Activated CD4-positive, alpha-beta T cell treated with anti-CD3 and anti-CD28 coated beads for 36 hours (primary cell): Measurements from ENCODE around the gene MTA3. TPM values are rescaled to one million over a fixed set of nuclear protein-coding genes. Genes with fewer than 3 reads are reported as not detected.

ENCODE experiments used
- ATAC-seq: fragments of 200-7000 bp; cut with Tn5 transposase; one replicate; pipeline ENCODE4 v1.10.0; 2021; ENCODE audit warnings: mild to moderate bottlenecking, moderate library complexity
- CTCF ChIA-PET: fragments of 350-600 bp; sonication (Branson Sonifier 250); formaldehyde crosslinking; loops from one replicate; lab custom pipeline; 2021; ENCODE audit warnings: antibody characterized with exemption; lab: Charles Lee
- POLR2A ChIA-PET: fragments of 350-600 bp; sonication (Branson Sonifier 250); formaldehyde crosslinking; loops from one replicate; lab custom pipeline; 2021; ENCODE audit warnings: antibody characterized with exemption, inconsistent platforms; lab: Charles Lee
- DNase-seq: peaks from one replicate; pipeline ENCODE4 v3.0.0-alpha.2; 2020
- H3K27ac Mint-ChIP-seq: one replicate; pipeline ENCODE4 v1.8.0; 2021; ENCODE audit warnings: mixed read lengths
- H3K27me3 Mint-ChIP-seq: one replicate; pipeline ENCODE4 v1.8.0; 2021; ENCODE audit warnings: mixed read lengths
- H3K36me3 Mint-ChIP-seq: one replicate; pipeline ENCODE4 v1.8.0; 2021; ENCODE audit warnings: low read depth, mixed read lengths
- H3K4me1 Mint-ChIP-seq: one replicate; pipeline ENCODE4 v1.8.0; 2021; ENCODE audit warnings: mixed read lengths
- H3K4me3 Mint-ChIP-seq: one replicate; pipeline ENCODE4 v1.8.0; 2021; ENCODE audit warnings: mild to moderate bottlenecking, moderate library complexity, mixed read lengths
- H3K9me3 Mint-ChIP-seq: one replicate; pipeline ENCODE4 v1.8.0; 2021; ENCODE audit warnings: low read depth, mixed read lengths
- intact Hi-C, 2 experiments: fragments of 100-400 bp; cut with DNase I in 1 of 2; cut with micrococcal nuclease in 1 of 2; formaldehyde crosslinking; loops; one replicate each; pipeline versions ENCODE4 v1.14.2 to v1.15.1; 2022 to 2024; cut with DNase I, micrococcal nuclease
- total RNA-seq, 2 experiments: library from RNA; stranded (reverse); gene quantifications; one replicate each; pipeline ENCODE4 v1.2.3, GENCODE V29; 2021

Gene MTA3
- total RNA-seq, 2 experiments from 2014 or later, result 45.0 to 58.6 TPM

GRCh38 chr2:42771546-42772153, 203.2 kb downstream of the MTA3 start:
- peaks cover 14% of the 10 kb centered on the region for H3K4me1 Mint-ChIP-seq
- no peak overlapping the region for H3K4me3 Mint-ChIP-seq
- CTCF ChIA-PET, result no interaction called here
- H3K9me3 Mint-ChIP-seq, result no peaks in the 10 kb centered on the region
- intact Hi-C loops, result no loop called here
- no peaks in the 10 kb centered on the region for H3K36me3 Mint-ChIP-seq
- no peak for DNase-seq
- no peak for ATAC-seq
- POLR2A ChIA-PET, result interaction anchor here (0.7 kb wide), 1 partner anchor 178 kb away, joined by 3 read pairs; no protein-coding TSS in a partner anchor
- no peaks in the 10 kb centered on the region for H3K27me3 Mint-ChIP-seq
- H3K27ac Mint-ChIP-seq, result no peak overlapping the region

GRCh38 chr2:42775186-42775585, 206.8 kb downstream of the MTA3 start:
- DNase-seq (no peak), ATAC-seq (no peak)
- Mint-ChIP-seq H3K9me3 (peaks cover 4% of the 10 kb centered on the region), H3K27ac (no peak overlapping the region), H3K27me3 (no peaks in the 10 kb centered on the region), H3K4me3 (no peak overlapping the region), H3K36me3 (peaks cover 3% of the 10 kb centered on the region), H3K4me1 (peaks cover 16% of the 10 kb centered on the region)
- ChIA-PET POLR2A (no interaction called here), CTCF (no interaction called here)
- intact Hi-C loops, result no loop called here

- Mint-ChIP-seq H3K4me1 (peaks cover 16% of the 10 kb centered on the region), H3K4me3 (no peak overlapping the region)
- POLR2A ChIA-PET, result no interaction called here
Observed at GRCh38 chr2:42775810-42776209, 207.4 kb downstream of the MTA3 start.

GRCh38 chr2:42777883-42778805, 209.7 kb downstream of the MTA3 start:
- H3K9me3 Mint-ChIP-seq, result peaks cover 7% of the 10 kb centered on the region
- ChIA-PET CTCF (interaction anchor here (0.6 to 1.1 kb wide), 4 partner anchors 15 to 550 kb away, joined by 3 read pairs; no protein-coding TSS in a partner anchor), POLR2A (no interaction called here)
- ATAC-seq (no peak), DNase-seq (no peak)
- H3K36me3 Mint-ChIP-seq, result peaks cover 5% of the 10 kb centered on the region
- no peak overlapping the region for H3K4me3 Mint-ChIP-seq
- no peaks in the 10 kb centered on the region for H3K27me3 Mint-ChIP-seq
- H3K4me1 Mint-ChIP-seq, result peaks cover 16% of the 10 kb centered on the region
- H3K27ac Mint-ChIP-seq, result no peak overlapping the region
- intact Hi-C loops, result no loop called here

More at GRCh38 chr2:42775810-42776209, 207.4 kb downstream of the MTA3 start:
- intact Hi-C loops, result no loop called here
- DNase-seq, result no peak
- ATAC-seq, result no peak
- H3K9me3 Mint-ChIP-seq, result peaks cover 4% of the 10 kb centered on the region
- H3K27ac Mint-ChIP-seq, result no peak overlapping the region
- CTCF ChIA-PET, result interaction anchor here (0.6 kb wide), 1 partner anchor 346 kb away, joined by 3 read pairs; no protein-coding TSS in a partner anchor
- H3K36me3 Mint-ChIP-seq, result peaks cover 3% of the 10 kb centered on the region
- H3K27me3 Mint-ChIP-seq, result no peaks in the 10 kb centered on the region

- Mint-ChIP-seq H3K36me3 (peaks cover 5% of the 10 kb centered on the region), H3K4me1 (peaks cover 5% of the 10 kb centered on the region), H3K4me3 (no peak overlapping the region), H3K9me3 (peaks cover 7% of the 10 kb centered on the region), H3K27ac (no peak overlapping the region), H3K27me3 (no peaks in the 10 kb centered on the region)
- ChIA-PET POLR2A (interaction anchor here (0.7 kb wide), 1 partner anchor 993 kb away, joined by 4 read pairs; no protein-coding TSS in a partner anchor), CTCF (interaction anchor here (0.6 kb wide), 1 partner anchor 9 kb away, joined by 3 read pairs; no protein-coding TSS in a partner anchor)
- no peak for DNase-seq
- intact Hi-C loops, result no loop called here
- no peak for ATAC-seq
Observed at GRCh38 chr2:42781181-42781580, 212.7 kb downstream of the MTA3 start.

GRCh38 chr2:42783511-42783910, 215.1 kb downstream of the MTA3 start:
- peaks cover 2% of the 10 kb centered on the region for H3K27me3 Mint-ChIP-seq
- peaks cover 1% of the 10 kb centered on the region for H3K36me3 Mint-ChIP-seq
- H3K4me1 Mint-ChIP-seq, result no peaks in the 10 kb centered on the region
- H3K9me3 Mint-ChIP-seq, result peaks cover 3% of the 10 kb centered on the region
- DNase-seq (no peak), ATAC-seq (no peak)
- H3K27ac Mint-ChIP-seq, result no peak overlapping the region
- POLR2A ChIA-PET, result no interaction called here
- CTCF ChIA-PET, result interaction anchor here (0.5 to 1.0 kb wide), 2 partner anchors 84 to 138 kb away, joined by 3 read pairs; no protein-coding TSS in a partner anchor
- intact Hi-C loops, result no loop called here
- H3K4me3 Mint-ChIP-seq, result no peak overlapping the region

- Mint-ChIP-seq H3K27me3 (peaks cover 6% of the 10 kb centered on the region), H3K27ac (no peak overlapping the region), H3K9me3 (peaks cover 3% of the 10 kb centered on the region), H3K4me3 (no peak overlapping the region), H3K36me3 (peaks cover 1% of the 10 kb centered on the region), H3K4me1 (no peaks in the 10 kb centered on the region)
- no peak for ATAC-seq
- no peak for DNase-seq
- ChIA-PET CTCF (interaction anchor here (0.5 to 1.0 kb wide), 2 partner anchors 85 to 137 kb away, joined by 3 read pairs; no protein-coding TSS in a partner anchor), POLR2A (no interaction called here)
- intact Hi-C loops, result no loop called here
Observed at GRCh38 chr2:42784204-42784880, 215.9 kb downstream of the MTA3 start.

GRCh38 chr2:42786561-42787345, 218.3 kb downstream of the MTA3 start:
- Mint-ChIP-seq H3K36me3 (no peaks in the 10 kb centered on the region), H3K27me3 (peaks cover 18% of the 10 kb centered on the region), H3K27ac (no peak overlapping the region), H3K4me1 (peaks cover 7% of the 10 kb centered on the region), H3K9me3 (peaks cover under 1% of the 10 kb centered on the region), H3K4me3 (no peak overlapping the region)
- intact Hi-C loops, result no loop called here
- ATAC-seq, result no peak
- no peak for DNase-seq
- POLR2A ChIA-PET, result no interaction called here
- CTCF ChIA-PET, result no interaction called here

- peaks cover 1% of the 10 kb centered on the region for H3K36me3 Mint-ChIP-seq
- ATAC-seq (no peak), DNase-seq (no peak)
- H3K27me3 Mint-ChIP-seq, result peaks cover 22% of the 10 kb centered on the region
- H3K27ac Mint-ChIP-seq, result no peak overlapping the region
- POLR2A ChIA-PET, result no interaction called here
- intact Hi-C loops, result no loop called here
- no peak overlapping the region for H3K4me3 Mint-ChIP-seq
- peaks cover 11% of the 10 kb centered on the region for H3K4me1 Mint-ChIP-seq
- no peaks in the 10 kb centered on the region for H3K9me3 Mint-ChIP-seq
- CTCF ChIA-PET, result no interaction called here
Observed at GRCh38 chr2:42787424-42787787, 219.0 kb downstream of the MTA3 start.

GRCh38 chr2:42787788-42788477, 219.5 kb downstream of the MTA3 start:
- H3K27me3 Mint-ChIP-seq, result peaks cover 22% of the 10 kb centered on the region
- no peaks in the 10 kb centered on the region for H3K9me3 Mint-ChIP-seq
- H3K4me3 Mint-ChIP-seq, result no peak overlapping the region
- peaks cover 1% of the 10 kb centered on the region for H3K36me3 Mint-ChIP-seq
- intact Hi-C loops, result no loop called here
- H3K27ac Mint-ChIP-seq, result no peak overlapping the region
- DNase-seq, result no peak
- peaks cover 11% of the 10 kb centered on the region for H3K4me1 Mint-ChIP-seq
- ChIA-PET POLR2A (no interaction called here), CTCF (no interaction called here)
- ATAC-seq, result no peak
